IPS DF 19.7 (cell line): ENCODE measurements around the gene SPINK2.

Experiments
- DNase-seq: peaks from one replicate; pipeline ENCODE4 v3.0.0-alpha.2; 2013; ENCODE audit warnings: low read depth, low spot score

The SPINK2 gene, protein sequence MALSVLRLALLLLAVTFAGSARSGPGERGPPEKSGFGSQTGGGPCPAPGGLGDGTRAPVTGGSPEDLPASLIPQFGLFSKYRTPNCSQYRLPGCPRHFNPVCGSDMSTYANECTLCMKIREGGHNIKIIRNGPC

DNA sequence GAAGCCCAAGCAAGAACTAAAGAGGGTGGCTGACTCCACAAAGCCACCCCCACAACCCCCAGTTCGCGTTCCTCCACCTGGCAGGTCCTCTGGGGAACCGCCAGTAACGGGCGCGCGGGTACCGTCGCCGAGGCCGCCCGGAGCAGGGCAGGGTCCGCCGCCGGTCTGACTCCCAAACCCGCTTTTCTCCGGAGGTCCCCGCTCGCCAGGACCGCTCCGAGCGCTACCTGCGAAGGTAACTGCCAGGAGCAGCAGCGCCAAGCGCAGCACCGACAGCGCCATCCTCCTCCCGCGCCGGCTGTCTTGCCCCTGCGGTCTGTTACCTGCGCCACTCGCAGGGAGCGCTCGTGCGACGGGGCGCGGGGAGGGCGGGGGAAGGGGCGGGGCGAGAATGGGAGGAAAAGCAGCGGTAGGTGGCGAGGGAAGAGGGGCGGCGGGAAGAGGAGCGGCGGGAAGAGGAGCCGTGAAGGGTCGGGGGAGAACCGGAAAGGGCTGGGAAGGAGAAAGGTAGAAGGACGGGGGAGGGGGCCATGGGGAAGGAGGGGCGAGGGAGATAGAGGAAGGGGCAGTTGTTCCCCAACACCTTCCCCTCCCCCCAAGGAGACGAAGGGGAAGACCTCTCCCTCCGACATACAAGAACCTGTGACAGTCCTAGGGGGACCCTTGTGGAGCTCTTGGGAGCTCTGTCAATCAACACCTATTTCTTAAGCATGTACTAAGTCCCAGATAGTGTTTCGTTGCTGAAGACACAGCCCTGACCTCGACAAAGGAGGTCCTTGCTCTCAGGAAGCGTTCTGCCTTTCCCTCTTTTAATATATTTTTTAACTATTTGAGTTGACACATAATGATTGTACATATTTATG, at the start of gene SPINK2:
TSS of gene SPINK2 (minus strand) at position 321 of the 863 bp plus-strand sequence. CDS start at position 282, 39 bp downstream.
- DNase-seq, result peak; percentile 61

- no peak for DNase-seq
Measured at GRCh38 chr4:56870946-56871345, 49.4 kb upstream of the SPINK2 start.

DNA sequence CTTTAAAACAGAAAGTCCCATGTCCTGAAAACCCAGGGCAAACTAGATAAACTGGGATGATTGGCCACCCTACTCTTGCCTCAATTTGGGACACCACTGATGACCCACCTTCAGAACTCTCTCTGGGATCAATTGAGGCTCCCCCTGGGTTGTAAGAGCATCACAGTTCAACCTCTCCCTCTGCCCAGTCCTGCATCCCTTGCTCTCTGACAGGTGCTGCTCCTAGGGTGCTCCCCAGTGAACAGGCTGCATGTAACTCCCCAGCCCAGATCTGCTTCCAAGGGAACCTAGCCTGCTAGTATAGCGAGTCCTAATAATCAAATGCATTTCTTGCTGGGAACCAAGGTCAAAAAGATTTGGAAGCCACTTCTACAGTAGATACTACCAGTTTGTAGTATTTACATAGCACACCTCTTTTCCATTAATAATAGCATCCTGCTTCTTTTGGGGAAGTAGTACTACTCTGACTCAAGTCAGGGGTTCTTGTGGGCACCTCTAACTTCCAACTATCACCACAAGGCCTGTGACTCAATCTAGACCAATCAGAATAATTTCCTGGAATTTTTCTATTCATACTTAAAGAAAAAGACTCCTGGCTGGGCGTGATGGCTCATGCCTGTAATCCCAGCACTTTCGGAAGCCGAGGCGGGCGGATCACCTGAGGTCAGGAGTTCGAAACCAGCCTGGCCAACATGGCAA, 42.1 kb upstream of the SPINK2 start:
- no peak for DNase-seq

- DNase-seq, result no peak
Measured at GRCh38 chr4:56861360-56861759, 39.9 kb upstream of the SPINK2 start.

- DNase-seq, result no peak
Measured at GRCh38 chr4:56860781-56861180, 39.3 kb upstream of the SPINK2 start.

GRCh38 chr4:56859841-56860240, 38.3 kb upstream of the SPINK2 start:
- DNase-seq, result no peak

DNA sequence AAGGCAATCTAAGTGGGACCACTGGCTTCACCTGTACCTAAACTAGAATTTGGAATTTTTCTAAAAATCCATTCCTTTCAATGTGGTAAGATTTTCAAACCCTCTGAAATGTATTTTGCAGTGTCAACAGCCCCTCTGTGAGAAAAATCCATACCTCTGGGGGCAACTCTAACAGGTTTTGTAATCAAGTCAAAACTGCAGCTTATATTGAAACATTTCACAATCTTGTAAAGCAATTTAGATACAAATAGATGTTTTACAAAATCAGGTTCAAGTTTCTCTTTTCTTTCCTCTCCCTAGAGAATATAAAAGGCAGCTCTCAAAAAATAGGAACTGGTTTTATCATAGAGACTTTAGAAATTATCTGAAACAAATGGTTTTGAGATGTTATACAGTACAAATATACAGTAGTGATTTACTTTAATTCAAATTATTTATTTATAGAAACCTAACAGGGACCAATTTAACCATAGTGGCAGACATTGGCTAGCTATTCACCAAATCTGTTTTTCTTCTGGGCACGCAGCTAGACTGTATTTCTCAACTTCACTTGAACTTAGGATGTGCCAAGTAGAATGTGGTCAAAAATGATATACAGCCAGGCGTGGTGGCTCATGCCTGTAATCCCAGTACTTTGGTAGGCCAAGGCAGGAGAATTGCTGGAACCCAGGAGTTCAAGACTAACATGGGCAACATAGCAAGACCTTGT, 36.3 kb upstream of the SPINK2 start:
- DNase-seq, result no peak

DNA sequence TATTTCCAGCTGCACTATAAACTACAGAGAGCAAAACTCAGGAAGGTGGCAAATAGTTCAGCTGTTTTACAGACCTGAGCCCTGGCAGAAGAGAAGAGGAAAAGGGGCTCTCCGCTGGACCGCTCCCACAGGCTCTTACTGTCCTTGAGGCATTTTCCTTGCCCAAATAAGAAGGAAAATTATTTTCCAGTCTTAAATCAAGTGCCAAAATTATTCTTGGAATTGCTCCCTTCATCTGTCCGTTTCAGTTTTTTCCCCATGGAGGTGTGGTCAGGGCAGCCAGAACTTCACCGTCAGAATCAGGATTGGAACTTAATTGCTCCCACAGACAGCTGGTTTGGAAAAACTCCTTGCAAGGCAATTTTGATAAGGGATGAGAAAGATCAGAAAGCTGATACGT, 35.2 kb upstream of the SPINK2 start:
- DNase-seq, result no peak

DNA sequence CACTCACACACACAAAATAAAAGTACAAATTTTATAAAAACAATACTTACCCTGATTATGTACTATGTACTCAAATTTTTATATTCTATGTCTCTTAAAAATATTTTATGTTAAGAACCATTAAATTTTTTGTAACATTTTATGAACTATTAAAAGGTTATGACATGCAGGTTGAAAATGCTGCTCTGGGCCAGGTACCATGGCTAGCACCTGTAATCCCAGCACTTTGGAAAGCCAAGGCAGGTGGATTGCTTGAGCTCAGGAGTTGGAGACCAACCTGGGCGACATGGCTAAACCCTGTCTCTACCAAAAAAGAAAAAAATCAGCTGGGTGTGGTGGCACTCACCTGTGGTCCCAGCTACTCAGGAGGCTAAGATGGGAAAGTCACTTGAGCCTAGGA, 29.4 kb upstream of the SPINK2 start:
- no peak for DNase-seq

DNA sequence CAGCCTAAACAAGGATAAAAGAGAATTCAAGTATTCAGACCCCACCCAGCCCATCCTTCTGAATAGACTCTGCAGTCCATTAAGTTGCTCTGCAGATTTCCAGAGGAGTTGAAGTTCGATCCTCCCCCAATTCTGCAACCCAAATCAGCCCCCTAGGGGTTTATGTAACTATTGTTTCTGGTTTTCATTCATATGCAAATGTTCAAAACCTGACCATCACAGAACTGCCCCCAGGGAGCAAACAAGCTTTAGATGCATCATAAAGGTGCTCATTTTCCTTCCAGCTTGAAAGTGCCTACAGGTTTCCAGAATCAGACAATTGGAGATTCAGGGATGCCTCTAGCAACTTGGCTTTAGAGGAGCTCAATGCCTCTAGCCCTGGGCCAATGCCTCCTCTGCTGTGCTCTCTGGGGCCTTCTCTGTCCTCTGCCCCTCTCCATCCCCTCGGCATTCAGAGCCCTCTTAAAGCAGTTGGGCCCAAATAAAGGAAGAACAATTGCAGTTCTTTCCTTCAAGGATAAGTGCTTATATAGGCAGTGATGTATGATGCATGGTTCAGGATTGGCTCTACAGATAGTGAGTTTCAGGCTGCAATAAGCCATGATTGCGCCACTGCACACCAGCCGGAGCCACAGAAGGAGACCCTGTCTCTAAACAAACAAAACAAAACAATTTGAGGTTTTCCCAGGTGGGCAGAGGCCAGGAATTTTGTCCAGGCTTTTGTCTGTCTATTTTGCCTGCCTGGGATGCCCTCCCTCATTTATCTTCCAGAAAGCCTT, 23.5 kb upstream of the SPINK2 start:
- peak; percentile 91 for DNase-seq

DNA sequence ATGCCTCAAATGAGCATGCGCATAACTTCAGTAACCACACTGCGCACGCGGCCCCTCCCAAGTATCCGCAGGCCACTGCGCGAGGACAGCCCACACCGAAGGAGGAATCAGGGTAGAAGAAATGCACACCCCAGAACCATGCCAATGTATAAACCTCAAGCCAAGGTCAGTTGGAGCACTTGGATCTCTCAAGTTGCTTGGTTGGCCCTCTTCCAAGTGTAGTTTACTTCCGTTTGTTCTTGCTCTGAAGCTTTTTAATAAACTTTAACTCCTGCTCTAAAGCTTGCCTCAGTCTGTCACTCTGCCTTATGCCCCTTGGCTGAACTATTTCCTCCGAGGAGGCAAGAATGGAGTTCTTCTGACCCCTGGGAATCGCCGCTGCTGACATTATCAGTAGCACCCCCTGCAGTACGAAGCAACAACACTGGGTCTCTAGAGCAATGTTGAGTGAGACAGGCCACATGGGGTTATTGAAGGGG, 22.0 kb upstream of the SPINK2 start:
- no peak for DNase-seq

DNA sequence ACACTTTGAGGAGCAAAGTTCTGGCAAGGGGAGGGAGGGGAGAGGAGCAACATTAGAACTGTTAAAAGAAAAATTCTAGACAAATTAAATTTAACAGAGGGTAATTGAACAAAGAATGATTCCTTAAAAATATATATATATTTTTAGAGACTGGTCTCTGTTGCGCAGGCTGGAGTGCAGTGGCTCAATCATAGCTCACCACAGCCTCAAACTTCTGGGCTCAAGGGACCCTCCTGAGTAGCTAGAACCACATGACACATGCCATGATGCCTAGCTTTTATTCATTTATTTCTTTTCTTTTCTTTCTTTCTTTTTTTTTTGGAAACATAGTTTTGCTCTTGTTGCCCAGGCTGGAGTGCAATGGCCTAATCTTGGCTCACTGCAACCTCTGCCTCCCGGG, 19.1 kb upstream of the SPINK2 start:
- DNase-seq, result no peak

DNA sequence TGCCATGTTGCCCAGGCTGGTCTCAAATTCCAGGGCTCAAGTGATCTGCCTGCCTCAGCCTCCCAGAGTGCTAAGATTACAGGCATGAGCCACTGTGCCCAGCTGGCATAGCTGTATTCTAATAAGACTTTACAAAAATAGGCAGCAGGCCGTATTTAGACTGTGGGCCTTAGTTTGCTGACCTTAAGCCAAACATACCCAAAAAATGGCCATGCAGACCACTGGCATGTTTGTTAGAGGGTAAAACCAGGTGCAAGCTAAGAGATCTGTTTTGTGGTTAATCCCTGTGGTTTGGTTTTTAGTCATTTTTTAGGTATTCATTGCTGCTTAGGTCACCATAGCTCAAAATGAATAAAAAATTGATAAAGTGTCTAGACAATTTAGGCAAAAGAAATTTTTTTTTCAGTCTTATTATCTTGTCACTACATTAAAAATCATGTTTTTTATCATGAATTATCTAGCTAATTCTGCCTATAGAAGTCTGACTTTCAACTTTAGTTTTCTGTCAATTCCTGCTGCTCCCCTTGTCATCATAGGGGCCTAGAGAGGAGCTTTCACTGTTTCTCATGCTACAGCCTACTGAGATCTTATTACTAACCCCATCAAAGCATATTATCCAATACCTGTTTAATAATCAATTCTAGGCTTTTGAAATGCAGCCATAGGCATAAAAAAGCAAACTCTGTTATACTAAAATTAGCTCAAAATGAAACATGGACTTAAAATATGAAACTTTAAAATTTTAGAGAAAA, 7.5 kb upstream of the SPINK2 start:
- no peak for DNase-seq

DNA sequence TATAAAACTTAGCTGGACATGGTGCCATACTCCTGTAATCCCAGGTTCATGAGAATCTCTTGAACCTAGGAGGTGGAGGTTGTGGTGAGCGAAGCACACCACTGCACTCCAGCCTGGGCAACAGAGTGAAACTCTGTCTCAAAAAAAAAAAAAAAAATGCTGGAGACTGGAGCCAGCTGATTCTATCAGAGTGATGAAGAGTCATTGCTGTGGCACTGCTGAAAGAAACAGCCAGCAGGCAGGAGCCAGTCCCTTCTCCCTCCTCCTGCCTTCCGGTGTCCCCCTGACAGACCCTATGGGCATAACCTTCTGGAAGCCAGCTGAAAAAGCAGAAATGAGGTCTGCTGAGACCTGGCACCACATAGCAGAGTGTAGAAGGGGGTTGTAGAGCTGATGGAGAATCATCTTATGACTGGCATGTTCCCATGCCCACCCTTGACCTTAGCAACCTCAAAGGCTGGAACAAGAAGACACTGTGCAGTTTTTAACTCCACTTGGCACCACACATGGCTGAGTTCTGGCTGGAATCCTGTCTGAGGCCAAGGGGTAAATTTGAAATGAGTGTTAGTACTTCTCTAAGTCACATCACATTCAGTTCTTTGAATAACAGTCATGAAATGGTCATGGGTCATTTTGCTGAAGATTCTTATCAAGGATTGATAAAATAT, 2.6 kb upstream of the SPINK2 start:
- no peak for DNase-seq

GRCh38 chr4:56818797-56819196, 2.7 kb downstream of the SPINK2 start:
- no peak for DNase-seq

- DNase-seq, result no peak
Measured at GRCh38 chr4:56817840-56818491, 3.5 kb downstream of the SPINK2 start.

- DNase-seq, result no peak
Measured at GRCh38 chr4:56806666-56807065, 14.8 kb downstream of the SPINK2 start.

DNA sequence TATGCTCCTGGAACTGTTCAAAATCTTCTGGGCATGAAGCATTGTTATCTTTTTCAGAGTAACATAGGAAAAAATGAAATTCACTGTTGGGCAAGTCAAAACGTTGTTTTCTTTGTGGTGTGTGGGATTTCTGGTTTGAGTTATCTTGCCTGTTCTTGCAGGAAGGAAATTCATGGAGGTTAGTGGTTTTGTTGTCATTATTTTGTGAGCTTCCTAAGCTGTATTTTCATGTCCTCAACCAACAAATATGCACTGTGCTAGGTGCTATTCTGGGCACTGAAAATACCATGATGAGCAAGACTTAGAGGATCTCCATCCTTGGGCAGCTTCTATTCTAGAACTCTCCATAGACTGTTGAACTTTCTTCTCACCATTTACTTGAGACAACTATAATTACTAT, 16.9 kb downstream of the SPINK2 start:
- no peak for DNase-seq

DNA sequence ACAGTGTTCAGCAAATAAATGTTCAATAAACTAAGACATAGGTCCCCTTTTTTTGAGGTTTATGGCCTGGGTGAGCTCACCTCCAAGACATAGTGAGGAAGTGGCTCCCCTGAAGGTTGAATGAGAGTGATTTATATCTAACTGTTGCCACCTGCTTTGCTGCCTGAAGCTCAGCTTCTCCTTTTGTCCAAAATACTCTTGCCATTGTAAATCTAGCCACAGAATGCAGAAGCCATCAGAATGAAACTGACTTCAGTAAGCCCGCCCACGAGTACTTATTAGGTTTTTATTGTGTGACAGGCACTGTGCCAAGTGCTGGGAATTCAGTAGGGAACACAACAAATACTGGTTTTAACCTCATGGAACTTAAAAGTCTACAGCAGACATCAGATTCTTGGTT, 18.0 kb downstream of the SPINK2 start:
- no peak for DNase-seq
